ENCODE results near the gene DCAKD.

The DCAKD gene

DNA sequence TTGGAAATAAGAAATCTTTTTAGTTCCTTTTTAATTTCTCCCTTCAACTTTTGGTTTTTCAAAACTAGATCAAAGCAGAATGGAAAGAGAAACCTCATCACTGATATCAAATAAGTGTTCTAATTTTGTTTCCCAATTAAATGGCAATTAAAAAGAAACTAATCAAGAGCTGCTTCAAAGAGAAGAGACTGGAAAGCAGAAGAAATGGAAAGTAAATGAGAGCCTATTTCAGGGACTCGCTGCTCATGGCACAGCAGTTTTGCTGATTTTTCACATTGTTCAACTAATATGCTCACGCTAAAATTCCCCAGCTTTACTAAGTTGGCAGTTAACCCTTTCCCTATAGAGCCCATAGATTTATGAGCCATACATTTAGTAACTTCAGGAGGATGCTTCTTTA lies 16.2 kb upstream of the DCAKD start:
- no peak overlapping the region for H2AFZ ChIP-seq (ENCODE audit: low read length)
- no peaks in the 10 kb centered on the region for H3F3A ChIP-seq (ENCODE audit: insufficient read depth, low read length)
- H3K4me3 ChIP-seq (ENCODE audit: low read length): no peak overlapping the region
- H3K79me2 ChIP-seq (ENCODE audit: low read length): peaks cover 96% of the 10 kb centered on the region
- H3K9me2 ChIP-seq (replicated peaks; ENCODE audit: insufficient read depth, low read length): no peaks in the 10 kb centered on the region
- H3K27ac ChIP-seq (ENCODE audit: low read length): no peak overlapping the region
- DNase-seq: no peak
- peaks cover 10% of the 10 kb centered on the region; the same call in 1 of the 2 replicates for H3K36me3 ChIP-seq (replicated peaks; ENCODE audit: insufficient read depth, low read length)
- no peaks in the 10 kb centered on the region for H3K9me3 ChIP-seq (replicated peaks; ENCODE audit: insufficient read depth, low read length)
- H4K20me1 ChIP-seq (ENCODE audit: insufficient read depth, low read length): peaks cover 10% of the 10 kb centered on the region; the same call in 1 of the 2 replicates
- H3K4me2 ChIP-seq (ENCODE audit: low read depth, low read length): no peak overlapping the region
- H3K9ac ChIP-seq (ENCODE audit: low read length): no peak overlapping the region
- H3K27me3 ChIP-seq (replicated peaks; ENCODE audit: insufficient read depth, low read length): no peaks in the 10 kb centered on the region
- peaks cover 2% of the 10 kb centered on the region for H3K4me1 ChIP-seq (ENCODE audit: low read length)
- TF ChIP-seq EZH2 (optimal IDR thresholded peaks at IDR 0.05; ENCODE audit: low read depth, low read length) (no peak), EZH2phosphoT487 (IDR thresholded peaks at IDR 0.05; ENCODE audit: low read length) (no peak)
- TF ChIP-seq, protein P1, sequence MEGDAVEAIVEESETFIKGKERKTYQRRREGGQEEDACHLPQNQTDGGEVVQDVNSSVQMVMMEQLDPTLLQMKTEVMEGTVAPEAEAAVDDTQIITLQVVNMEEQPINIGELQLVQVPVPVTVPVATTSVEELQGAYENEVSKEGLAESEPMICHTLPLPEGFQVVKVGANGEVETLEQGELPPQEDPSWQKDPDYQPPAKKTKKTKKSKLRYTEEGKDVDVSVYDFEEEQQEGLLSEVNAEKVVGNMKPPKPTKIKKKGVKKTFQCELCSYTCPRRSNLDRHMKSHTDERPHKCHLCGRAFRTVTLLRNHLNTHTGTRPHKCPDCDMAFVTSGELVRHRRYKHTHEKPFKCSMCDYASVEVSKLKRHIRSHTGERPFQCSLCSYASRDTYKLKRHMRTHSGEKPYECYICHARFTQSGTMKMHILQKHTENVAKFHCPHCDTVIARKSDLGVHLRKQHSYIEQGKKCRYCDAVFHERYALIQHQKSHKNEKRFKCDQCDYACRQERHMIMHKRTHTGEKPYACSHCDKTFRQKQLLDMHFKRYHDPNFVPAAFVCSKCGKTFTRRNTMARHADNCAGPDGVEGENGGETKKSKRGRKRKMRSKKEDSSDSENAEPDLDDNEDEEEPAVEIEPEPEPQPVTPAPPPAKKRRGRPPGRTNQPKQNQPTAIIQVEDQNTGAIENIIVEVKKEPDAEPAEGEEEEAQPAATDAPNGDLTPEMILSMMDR (IDR thresholded peaks at IDR 0.05; ENCODE audit: low read length): no peak

DNA sequence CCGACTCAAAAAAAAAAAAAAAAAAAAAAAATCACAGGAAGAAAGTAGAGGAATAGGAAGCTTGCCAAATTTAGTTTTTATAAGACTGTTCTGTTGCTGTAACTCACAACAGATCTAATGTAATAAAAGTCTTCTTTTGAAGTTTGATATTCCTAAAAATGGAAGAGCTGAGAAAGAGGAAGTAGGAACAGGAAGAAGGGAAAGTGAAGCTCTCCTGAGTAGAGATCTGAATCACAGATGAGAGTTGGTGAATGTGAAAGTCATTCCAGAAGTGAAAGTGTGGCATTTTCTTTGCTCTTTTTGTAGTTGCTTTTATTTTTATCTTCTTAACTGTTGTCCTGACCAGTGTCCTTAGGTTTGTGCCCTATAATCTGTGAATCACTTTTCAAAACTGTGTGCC lies 11.8 kb upstream of the DCAKD start:
- Histone ChIP-seq H2AFZ (ENCODE audit: low read length) (no peak overlapping the region), H3K27ac (ENCODE audit: low read length) (no peak overlapping the region), H4K20me1 (ENCODE audit: insufficient read depth, low read length) (peaks cover 10% of the 10 kb centered on the region; the same call in 1 of the 2 replicates), H3K9me2 (replicated peaks; ENCODE audit: insufficient read depth, low read length) (no peaks in the 10 kb centered on the region), H3K4me3 (ENCODE audit: low read length) (no peak overlapping the region), H3K27me3 (replicated peaks; ENCODE audit: insufficient read depth, low read length) (no peaks in the 10 kb centered on the region), H3K9ac (ENCODE audit: low read length) (no peak overlapping the region), H3K79me2 (ENCODE audit: low read length) (peaks cover 90% of the 10 kb centered on the region), H3K36me3 (replicated peaks; ENCODE audit: insufficient read depth, low read length) (no peaks in the 10 kb centered on the region; the same call in 1 of the 2 replicates), H3K4me1 (ENCODE audit: low read length) (peaks cover 15% of the 10 kb centered on the region), H3K9me3 (replicated peaks; ENCODE audit: insufficient read depth, low read length) (no peaks in the 10 kb centered on the region), H3F3A (ENCODE audit: insufficient read depth, low read length) (no peaks in the 10 kb centered on the region), H3K4me2 (ENCODE audit: low read depth, low read length) (no peak overlapping the region)
- TF ChIP-seq, protein P1 (IDR thresholded peaks at IDR 0.05; ENCODE audit: low read length): no peak
- TF ChIP-seq EZH2 (optimal IDR thresholded peaks at IDR 0.05; ENCODE audit: low read depth, low read length) (no peak), EZH2phosphoT487 (IDR thresholded peaks at IDR 0.05; ENCODE audit: low read length) (no peak)
- DNase-seq: no peak

DNA sequence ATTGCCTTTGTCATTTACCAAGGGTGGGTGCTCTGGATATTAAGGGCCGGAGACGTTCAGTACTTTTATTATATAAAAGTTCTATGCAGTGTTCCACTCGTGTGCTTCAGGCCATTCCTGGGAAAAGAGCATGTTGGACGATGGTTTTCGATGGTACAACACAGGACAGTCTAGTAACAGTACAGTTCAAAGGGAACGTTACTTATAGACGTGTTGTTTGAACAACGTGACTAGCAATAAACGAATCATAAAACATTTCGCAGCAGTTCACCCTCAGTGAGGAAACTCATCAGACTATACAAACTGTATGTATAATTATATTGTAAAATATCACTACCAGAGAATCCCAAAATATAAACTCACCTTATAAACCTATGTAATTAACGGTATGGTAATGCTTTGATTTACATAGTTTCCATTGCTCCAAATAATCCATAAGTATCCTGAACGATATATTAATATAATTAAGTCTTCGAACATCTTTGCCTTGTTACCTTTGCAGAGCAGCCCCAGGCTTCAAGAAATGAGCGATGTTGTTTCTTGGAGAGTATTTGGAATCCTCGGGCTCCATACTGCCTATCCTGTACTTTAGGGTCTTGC lies 10.3 kb upstream of the DCAKD start:
- H3K27ac ChIP-seq (ENCODE audit: low read length): peak overlapping the region; percentile 70; the same call in 1 of the 2 replicates
- H3K9me3 ChIP-seq (replicated peaks; ENCODE audit: insufficient read depth, low read length): no peaks in the 10 kb centered on the region
- no peaks in the 10 kb centered on the region for H3K9me2 ChIP-seq (replicated peaks; ENCODE audit: insufficient read depth, low read length)
- H3K4me2 ChIP-seq (ENCODE audit: low read depth, low read length): peak overlapping the region; percentile 74
- no peaks in the 10 kb centered on the region for H3F3A ChIP-seq (ENCODE audit: insufficient read depth, low read length)
- peak overlapping the region; percentile 95 for H3K9ac ChIP-seq (ENCODE audit: low read length)
- peaks cover 75% of the 10 kb centered on the region for H3K79me2 ChIP-seq (ENCODE audit: low read length)
- TF ChIP-seq EZH2 (optimal IDR thresholded peaks at IDR 0.05; ENCODE audit: low read depth, low read length) (no peak), EZH2phosphoT487 (IDR thresholded peaks at IDR 0.05; ENCODE audit: low read length) (no peak)
- TF ChIP-seq, protein P1 (IDR thresholded peaks at IDR 0.05; ENCODE audit: low read length): no peak
- 0 out of 2 replicates have a peak, but pooled peaks cover 7% of the 10 kb centered on the region for H4K20me1 ChIP-seq (ENCODE audit: insufficient read depth, low read length)
- H3K4me1 ChIP-seq (ENCODE audit: low read length): peaks cover 15% of the 10 kb centered on the region
- DNase-seq: no peak
- H3K4me3 ChIP-seq (ENCODE audit: low read length): peak overlapping the region; percentile 88
- no peaks in the 10 kb centered on the region for H3K27me3 ChIP-seq (replicated peaks; ENCODE audit: insufficient read depth, low read length)
- 0 out of 2 replicates have a peak overlapping the region, but pooled peaks have one; percentile 34 for H2AFZ ChIP-seq (ENCODE audit: low read length)
- no peaks in the 10 kb centered on the region; the same call in 1 of the 2 replicates for H3K36me3 ChIP-seq (replicated peaks; ENCODE audit: insufficient read depth, low read length)

Measured in MM.1S (cell line).